ACC112 (cell line): ENCODE data around the gene SLC2A11.
"Not testable (repeated sequence)": the region's sequence is repeated elsewhere in the genome, so short reads cannot be mapped to it uniquely, and the experiment has no call there.

Experiments used
- H2AFZ ChIP-seq: fragments of 200-600 bp; sonication (generic); one replicate; pipeline ENCODE4 v1.6.0; 2017; ENCODE audit warnings: antibody characterized with exemption, low read length; ENCODE audit not compliant: unreplicated experiment
- H3K27ac ChIP-seq: fragments of 200-600 bp; sonication (generic); 2 replicates; pipeline ENCODE4 v1.5.1; 2014; ENCODE audit warnings: low read depth, mild to moderate bottlenecking, antibody characterized with exemption, low read length, moderate library complexity
- H3K27me3 ChIP-seq: fragments of 200-600 bp; sonication (generic); 2 replicates; pipeline ENCODE4 v1.6.1; 2014; ENCODE audit warnings: mild to moderate bottlenecking, antibody characterized with exemption, low read length, moderate library complexity, mixed read lengths; ENCODE audit not compliant: insufficient read depth
- H3K36me3 ChIP-seq: fragments of 200-600 bp; sonication (generic); 2 replicates; pipeline ENCODE4 v1.6.1; 2016; ENCODE audit warnings: mild to moderate bottlenecking, antibody characterized with exemption, low read length, moderate library complexity, mixed read lengths; ENCODE audit not compliant: insufficient read depth
- H3K4me1 ChIP-seq: fragments of 200-600 bp; sonication (generic); one replicate; pipeline ENCODE4 v1.6.1; 2016; ENCODE audit warnings: low read length, mixed read lengths; ENCODE audit not compliant: insufficient read depth, unreplicated experiment, control insufficient read depth
- H3K4me3 ChIP-seq: fragments of 200-600 bp; sonication (generic); 2 replicates; pipeline ENCODE4 v1.5.1; 2014; ENCODE audit warnings: mild to moderate bottlenecking, low read depth, low read length
- H3K79me2 ChIP-seq: fragments of 200-600 bp; sonication (generic); one replicate; pipeline ENCODE4 v1.6.0; 2016; ENCODE audit warnings: low read length; ENCODE audit not compliant: control insufficient read depth, unreplicated experiment, insufficient read depth

Gene SLC2A11

GRCh38 chr22:23847991-23848864 is 9.4 kb upstream of the SLC2A11 start:
- H3K79me2 ChIP-seq: no peaks in the 10 kb centered on the region
- H3K4me1 ChIP-seq: peaks cover 5% of the 10 kb centered on the region
- H3K4me3 ChIP-seq: no peak overlapping the region
- H2AFZ ChIP-seq: no peak overlapping the region
- no peaks in the 10 kb centered on the region for H3K27me3 ChIP-seq
- H3K36me3 ChIP-seq: no peaks in the 10 kb centered on the region
- H3K27ac ChIP-seq: no peak overlapping the region

- Histone ChIP-seq H3K4me1 (peaks cover 5% of the 10 kb centered on the region), H3K36me3 (no peaks in the 10 kb centered on the region), H2AFZ (no peak overlapping the region), H3K27me3 (no peaks in the 10 kb centered on the region), H3K27ac (no peak overlapping the region), H3K4me3 (no peak overlapping the region), H3K79me2 (no peaks in the 10 kb centered on the region)
Measured at GRCh38 chr22:23849009-23850006, 8.4 kb upstream of the SLC2A11 start.

- H2AFZ ChIP-seq: no peak overlapping the region
- H3K79me2 ChIP-seq: no peaks in the 10 kb centered on the region
- H3K36me3 ChIP-seq: no peaks in the 10 kb centered on the region
- peaks cover 5% of the 10 kb centered on the region for H3K4me1 ChIP-seq
- no peak overlapping the region for H3K4me3 ChIP-seq
- no peak overlapping the region for H3K27ac ChIP-seq
- no peaks in the 10 kb centered on the region for H3K27me3 ChIP-seq
Measured at GRCh38 chr22:23850136-23850611, 7.5 kb upstream of the SLC2A11 start.

- H3K79me2 ChIP-seq: no peaks in the 10 kb centered on the region
- peak overlapping the region; percentile 98 for H3K4me3 ChIP-seq
- peak overlapping the region; percentile 85 for H2AFZ ChIP-seq
- peaks cover 4% of the 10 kb centered on the region for H3K4me1 ChIP-seq
- no peaks in the 10 kb centered on the region for H3K27me3 ChIP-seq
- H3K36me3 ChIP-seq: no peaks in the 10 kb centered on the region
- H3K27ac ChIP-seq: peak overlapping the region; percentile 13; the same call in 1 of the 2 replicates
Measured at GRCh38 chr22:23856721-23857605, 712 bp upstream of the SLC2A11 start.

GRCh38 chr22:23858484-23858815 is 775 bp downstream of the SLC2A11 start:
- Histone ChIP-seq H3K4me3 (peak overlapping the region; percentile 98), H3K27ac (no peak overlapping the region), H2AFZ (no peak overlapping the region), H3K4me1 (peaks cover 4% of the 10 kb centered on the region), H3K36me3 (no peaks in the 10 kb centered on the region), H3K27me3 (no peaks in the 10 kb centered on the region), H3K79me2 (no peaks in the 10 kb centered on the region)

- Histone ChIP-seq H3K4me1 (peaks cover 4% of the 10 kb centered on the region), H2AFZ (no peak overlapping the region), H3K27me3 (no peaks in the 10 kb centered on the region), H3K36me3 (no peaks in the 10 kb centered on the region), H3K4me3 (no peak overlapping the region), H3K79me2 (no peaks in the 10 kb centered on the region), H3K27ac (no peak overlapping the region)
Measured at GRCh38 chr22:23859201-23859600, 1.5 kb downstream of the SLC2A11 start.

- H3K27ac ChIP-seq, H2AFZ ChIP-seq, H3K79me2 ChIP-seq, H3K27me3 ChIP-seq, H3K36me3 ChIP-seq, H3K4me1 ChIP-seq, H3K4me3 ChIP-seq: not testable (repeated sequence)
Measured at GRCh38 chr22:23860187-23860586, 2.5 kb downstream of the SLC2A11 start.

GRCh38 chr22:23862103-23862502 is 4.4 kb downstream of the SLC2A11 start:
- no peak overlapping the region for H2AFZ ChIP-seq
- no peak overlapping the region for H3K27ac ChIP-seq
- H3K4me1 ChIP-seq: no peaks in the 10 kb centered on the region
- no peaks in the 10 kb centered on the region for H3K36me3 ChIP-seq
- H3K27me3 ChIP-seq: no peaks in the 10 kb centered on the region
- H3K4me3 ChIP-seq: no peak overlapping the region
- no peaks in the 10 kb centered on the region for H3K79me2 ChIP-seq

- not testable (repeated sequence) for H3K4me1 ChIP-seq, H3K79me2 ChIP-seq, H2AFZ ChIP-seq, H3K4me3 ChIP-seq, H3K36me3 ChIP-seq, H3K27ac ChIP-seq, H3K27me3 ChIP-seq
Measured at GRCh38 chr22:23864499-23865154, 7.0 kb downstream of the SLC2A11 start.
